ENCODE measurements around the gene ZNF549.
A peak's percentile ranks its signal among the peaks of the same experiment; 100 is the strongest.
"Not testable (repeated sequence)": the region's sequence is repeated elsewhere in the genome, so short reads cannot be mapped to it uniquely, and the experiment has no call there.

ZNF549 gene

GRCh38 chr19:57527136-57527881, at the start of gene ZNF549:
ZNF549 (plus strand) TSS chr19:57527356; CDS start chr19:57527574, 218 bp downstream.
- peak; percentile 81 to 83 for DNase-seq (ENCODE audit: low read depth in 2 of 2)

- DNase-seq (ENCODE audit: low read depth in 2 of 2) = peak; percentile 79 to 89
These were observed 39.5 kb upstream of the ZNF549 start, which contains the start of gene ZNF419 for GRCh38 chr19:57487477-57488298. ZNF419 (plus strand) TSS chr19:57487750; CDS start chr19:57487951, 201 bp downstream.

- not testable (repeated sequence) for DNase-seq (ENCODE audit: low read depth in 2 of 2)
These were observed 38.9 kb upstream of the ZNF549 start for GRCh38 chr19:57488299-57488644.

- DNase-seq (ENCODE audit: low read depth in 2 of 2) = not testable (repeated sequence)
These were observed 27.9 kb upstream of the ZNF549 start for GRCh38 chr19:57499332-57499679.

GRCh38 chr19:57499680-57500395, 27.3 kb upstream of the ZNF549 start, which contains the start of gene ZNF773:
ZNF773 (plus strand) TSS chr19:57499938; CDS start chr19:57500081, 143 bp downstream.
- peak; percentile 92 to 93 for DNase-seq (ENCODE audit: low read depth in 2 of 2)

DNA sequence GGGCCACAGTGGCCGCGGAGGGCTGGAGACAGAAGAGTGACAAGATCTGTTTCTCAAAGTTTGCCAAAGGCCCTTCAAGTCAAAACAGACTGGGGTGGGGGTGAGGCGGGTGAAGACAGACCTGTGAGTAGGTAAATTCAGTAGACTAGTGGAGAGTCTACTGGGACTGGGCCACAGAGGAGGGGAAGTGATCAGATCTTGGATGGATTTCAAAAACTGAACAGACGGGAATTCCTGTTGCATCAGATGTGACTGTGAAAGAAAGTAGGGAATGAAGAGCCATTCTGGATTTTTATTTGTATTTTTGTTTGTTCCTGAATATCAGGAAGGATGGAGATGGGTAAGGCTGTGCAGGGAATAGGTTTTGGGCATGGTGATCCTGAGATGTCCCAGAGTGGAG, 26.8 kb upstream of the ZNF549 start:
- not testable (repeated sequence) for DNase-seq (ENCODE audit: low read depth in 2 of 2)

DNA sequence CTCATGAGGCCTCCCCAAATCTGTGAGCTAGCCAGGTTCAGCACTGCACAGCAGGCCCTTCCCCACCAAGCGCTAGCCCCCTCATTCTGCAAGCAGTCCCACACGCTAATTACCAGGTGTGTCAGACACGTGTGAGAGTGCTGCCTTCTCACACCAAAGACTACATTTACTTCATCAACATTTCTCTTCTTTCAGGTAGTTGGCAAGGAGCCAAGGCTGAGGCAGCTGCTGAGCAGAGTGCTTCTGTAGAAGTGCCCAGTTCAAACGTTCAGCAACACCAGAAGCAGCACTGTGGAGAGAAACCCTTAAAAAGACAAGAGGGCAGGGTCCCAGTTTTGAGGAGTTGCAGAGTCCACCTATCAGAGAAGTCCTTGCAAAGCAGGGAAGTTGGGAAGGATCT, 21.0 kb upstream of the ZNF549 start:
- no peak for DNase-seq (ENCODE audit: low read depth in 2 of 2)

DNA sequence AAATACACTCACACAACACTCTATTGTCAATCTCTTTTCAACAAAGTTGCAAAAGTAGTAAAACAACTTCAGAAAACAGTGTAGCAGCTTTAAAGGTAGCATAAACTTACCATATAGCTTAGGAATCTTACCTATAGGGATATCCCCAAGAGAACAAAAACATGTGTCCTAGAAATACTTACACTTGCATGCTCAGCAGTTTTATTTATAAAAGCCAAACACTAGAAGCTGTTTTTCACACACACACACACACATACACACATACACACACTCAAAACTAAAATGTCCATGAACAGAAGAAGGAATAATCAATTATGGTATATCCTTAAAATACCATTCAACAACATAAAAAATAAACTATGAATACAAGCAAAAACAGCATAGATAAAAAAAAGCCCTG, 15.7 kb upstream of the ZNF549 start:
- no peak for DNase-seq (ENCODE audit: low read depth in 2 of 2)

GRCh38 chr19:57512845-57513244, 14.3 kb upstream of the ZNF549 start:
- no peak for DNase-seq (ENCODE audit: low read depth in 2 of 2)

DNA sequence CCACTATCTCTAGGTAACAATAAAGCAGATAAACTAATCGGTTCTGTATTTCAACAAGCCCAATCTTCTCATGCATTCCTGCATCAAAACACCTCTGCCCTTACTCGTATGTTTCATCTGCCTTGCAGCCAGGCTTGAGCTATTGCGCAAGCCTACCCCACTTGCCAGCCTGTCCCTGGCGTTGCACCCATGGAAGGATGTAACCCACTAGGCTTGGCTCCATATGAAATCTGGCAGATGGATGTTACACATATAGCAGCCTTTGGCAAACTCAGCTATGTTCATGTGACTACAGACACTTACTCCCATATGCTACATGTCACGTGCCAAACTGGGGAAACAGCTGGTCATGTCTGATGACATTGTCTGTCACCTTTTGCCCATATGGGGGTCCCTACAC, 11.9 kb upstream of the ZNF549 start:
- DNase-seq (ENCODE audit: low read depth in 2 of 2) = no peak

DNA sequence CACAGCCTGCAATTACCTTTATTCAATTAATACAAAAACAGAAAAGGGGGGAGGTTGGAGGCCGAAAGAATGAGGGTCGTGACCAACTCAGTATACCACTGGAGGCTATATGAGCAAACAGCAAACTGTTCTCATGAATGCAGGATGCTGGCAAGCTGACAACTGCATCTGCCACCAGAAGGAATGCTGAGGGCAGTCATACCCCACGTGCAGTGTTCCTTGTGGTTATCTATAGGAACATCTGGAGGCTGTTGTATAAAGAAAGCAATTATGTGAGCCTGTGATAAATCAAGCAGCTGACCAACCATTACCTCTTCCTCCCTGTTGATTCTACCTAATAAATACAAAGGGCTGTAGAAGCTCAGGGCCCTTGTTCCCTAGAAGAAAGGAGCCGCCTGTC, 9.1 kb upstream of the ZNF549 start:
- DNase-seq (ENCODE audit: low read depth in 2 of 2) = not testable (repeated sequence)

GRCh38 chr19:57537953-57538547, 10.9 kb downstream of the ZNF549 start:
- DNase-seq (ENCODE audit: low read depth in 2 of 2) = no peak

DNA sequence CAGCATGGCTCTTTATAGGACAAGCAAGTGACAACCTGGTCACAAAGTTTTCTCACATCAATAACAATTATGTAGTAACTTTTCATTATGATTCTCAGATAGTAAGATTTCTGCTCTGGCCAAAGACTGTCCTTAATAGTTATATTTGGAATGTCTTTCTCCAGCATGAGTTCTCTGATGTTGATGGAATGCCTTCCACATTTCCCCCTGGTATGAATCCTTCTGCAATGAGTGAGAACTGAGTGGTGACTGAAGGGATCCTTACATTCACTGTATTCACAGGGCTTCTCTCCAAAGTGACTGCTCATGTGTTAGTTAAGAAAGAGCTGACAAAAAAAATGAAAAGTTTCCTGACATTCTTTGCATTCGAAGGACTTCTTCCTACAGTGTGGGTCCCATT, 19.4 kb downstream of the ZNF549 start:
- no peak for DNase-seq (ENCODE audit: low read depth in 2 of 2)

DNA sequence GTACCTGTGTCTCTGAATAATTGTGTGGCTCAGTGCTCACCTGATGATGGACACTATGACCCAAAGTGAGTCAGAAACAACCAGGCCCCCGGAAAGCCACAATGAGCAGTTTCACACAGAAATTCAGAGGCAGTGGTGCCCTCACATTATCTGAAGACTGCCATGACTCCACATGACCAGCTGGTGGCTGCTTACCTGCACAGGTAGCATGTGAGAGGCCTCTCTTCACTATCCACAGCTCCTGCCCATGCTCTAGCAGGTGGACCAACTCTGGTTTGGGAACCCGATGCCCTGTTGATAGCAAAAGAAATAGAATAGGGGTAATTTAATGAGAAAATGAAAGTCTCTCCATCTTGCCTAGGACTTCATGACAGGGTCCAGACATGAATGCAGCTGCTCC, 25.3 kb downstream of the ZNF549 start:
- no peak for DNase-seq (ENCODE audit: low read depth in 2 of 2)

GRCh38 chr19:57557659-57558058, 30.5 kb downstream of the ZNF549 start:
- DNase-seq (ENCODE audit: low read depth in 2 of 2) = no peak

DNA sequence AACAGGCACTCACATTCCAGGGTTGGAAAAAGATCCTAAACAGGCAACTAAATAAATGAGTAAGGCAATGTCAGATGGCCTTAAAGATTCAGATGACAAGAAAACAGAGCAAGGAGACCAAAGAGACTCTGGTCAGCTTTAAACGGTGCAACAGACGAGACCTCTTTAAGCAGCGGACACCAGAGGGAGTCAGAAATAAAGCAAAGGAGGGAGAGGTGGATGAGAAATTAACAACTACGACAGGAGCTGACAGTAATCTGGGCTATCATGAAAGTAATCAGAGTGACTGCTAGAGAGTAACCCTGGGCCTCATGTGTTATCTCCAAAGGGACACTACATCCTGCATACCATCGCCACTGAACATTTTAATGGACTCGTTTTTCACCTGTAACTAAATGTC, 31.4 kb downstream of the ZNF549 start:
- DNase-seq (ENCODE audit: low read depth in 2 of 2) = no peak

DNA sequence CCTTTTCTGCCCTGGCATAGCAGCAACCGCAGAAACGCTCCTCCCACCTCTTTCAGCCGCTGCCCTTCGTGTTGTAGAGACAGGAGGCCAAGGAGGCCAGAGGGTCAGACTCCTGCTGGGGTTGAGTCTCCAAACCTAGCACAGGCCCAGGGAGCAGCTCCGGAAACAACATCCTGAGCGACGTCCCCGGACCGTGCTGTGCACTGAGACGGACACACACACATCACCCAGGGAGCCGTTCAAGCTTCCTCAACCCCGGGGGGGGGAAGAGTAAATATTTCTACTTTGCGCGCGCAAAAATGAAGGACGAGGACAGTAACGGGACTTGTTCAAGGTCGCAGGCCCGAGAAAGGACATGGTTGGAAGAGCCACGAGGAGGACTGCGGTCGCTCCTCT, 31.9 kb downstream of the ZNF549 start:
- no peak for DNase-seq (ENCODE audit: low read depth in 2 of 2)

DNA sequence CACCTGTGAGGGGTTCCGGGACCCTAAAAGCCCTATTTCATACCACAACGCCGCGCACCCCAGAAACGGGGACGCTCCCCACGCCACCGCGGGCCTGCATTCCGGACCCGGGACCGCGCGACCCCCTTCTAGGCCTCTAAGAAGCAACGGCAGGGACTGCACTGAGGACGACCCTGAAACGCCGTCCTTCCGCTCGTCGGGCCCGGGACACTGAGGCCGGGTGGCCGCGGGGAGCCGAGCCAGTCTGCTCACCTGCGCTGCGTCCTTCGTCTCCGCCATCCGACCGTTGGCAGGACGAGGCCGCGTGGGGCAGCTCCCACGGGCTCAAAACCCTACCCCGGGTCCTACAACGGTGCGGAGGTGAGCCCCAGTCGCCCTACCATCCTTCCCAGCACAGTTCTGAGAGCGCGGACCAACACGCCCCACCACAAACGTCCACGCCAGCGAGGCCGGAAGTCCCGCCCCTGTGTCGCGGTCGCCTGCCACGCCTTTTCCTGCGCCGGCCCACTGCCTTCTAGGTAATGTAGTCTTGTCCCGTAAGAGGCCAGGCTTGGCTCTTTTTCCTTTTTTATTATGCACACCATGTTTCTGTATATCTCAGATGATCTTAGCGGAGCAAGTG, 32.4 kb downstream of the ZNF549 start, which contains the start of gene ZNF550:
Gene ZNF550 (minus strand): TSS at position 460 of the 622 bp plus-strand sequence. CDS start 181 bp downstream, at position 279.
- peak; percentile 76 to 77 for DNase-seq (ENCODE audit: low read depth in 2 of 2)

DNA sequence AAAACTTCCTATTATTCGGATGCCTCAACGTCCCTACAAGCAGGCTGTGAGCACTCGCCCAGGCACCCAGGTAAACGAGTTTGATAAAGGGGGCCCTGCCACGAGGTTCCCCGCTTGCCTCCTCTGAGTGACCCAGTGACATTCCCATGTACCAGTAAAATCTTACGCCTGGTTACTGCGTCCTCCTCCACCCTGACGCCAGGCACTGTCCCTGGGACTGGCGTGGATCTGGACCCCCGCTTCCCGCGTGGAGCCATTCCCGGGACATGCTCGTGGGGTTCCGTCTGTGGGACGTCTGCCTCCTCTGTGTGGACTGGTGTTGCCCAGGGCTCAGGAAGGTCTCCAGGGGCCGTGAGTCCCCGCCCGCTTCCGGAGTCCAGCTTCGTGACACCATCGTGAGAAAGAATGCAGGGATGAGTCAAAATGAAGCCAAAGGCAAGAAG, 32.9 kb downstream of the ZNF549 start:
- no peak for DNase-seq (ENCODE audit: low read depth in 2 of 2)

GRCh38 chr19:57563547-57563946, 36.4 kb downstream of the ZNF549 start:
- no peak for DNase-seq (ENCODE audit: low read depth in 2 of 2)
